Astrocyte of the cerebellum (primary cell): ENCODE measurements around the gene MYO16.

Source experiments
- DNase-seq: peaks from one replicate; pipeline ENCODE4 v3.0.0-alpha.2; 2011; ENCODE audit warnings: low read depth
- H3K4me3 ChIP-seq: 2 replicates; pipeline ENCODE4 v1.5.1; 2011; ENCODE audit warnings: mild to moderate bottlenecking, low read depth, low read length, moderate library complexity
- CTCF ChIP-seq: IDR thresholded peaks from 2 replicates; pipeline ENCODE4 v1.5.1; 2012; ENCODE audit warnings: low read length, low read depth, moderate library complexity, mild to moderate bottlenecking; ENCODE audit errors: missing control alignments
- in situ Hi-C: cut with HindIII; loops from 2 replicates; pipeline ENCODE4 v1.10.0; 2017; ENCODE audit warnings: low sequenced_read_pairs

The MYO16 gene

DNA sequence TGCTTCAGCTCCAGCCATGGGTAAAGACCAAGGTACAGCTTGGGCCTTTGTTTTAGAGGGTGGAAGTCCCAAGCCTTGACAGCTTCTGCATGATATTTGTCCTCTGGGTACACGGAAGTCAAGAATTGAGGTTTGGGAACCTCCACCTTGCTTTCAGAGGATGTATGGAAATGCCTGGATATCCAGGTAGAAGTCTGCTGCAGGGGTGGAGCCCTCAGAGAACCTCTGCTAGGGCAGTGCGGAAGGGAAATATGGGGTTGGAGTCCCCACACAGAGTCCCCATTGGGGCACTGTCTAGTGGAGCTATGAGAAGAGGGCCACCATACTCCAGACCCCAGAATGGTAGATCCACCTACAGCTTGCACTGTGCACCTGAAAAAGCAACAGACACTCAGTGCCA, 23.0 kb upstream of the MYO16 start:
- no peak for DNase-seq
- TF ChIP-seq CTCF, result no peak
- H3K4me3 ChIP-seq, result no peak overlapping the region
- in situ Hi-C loops, result no loop called here

DNA sequence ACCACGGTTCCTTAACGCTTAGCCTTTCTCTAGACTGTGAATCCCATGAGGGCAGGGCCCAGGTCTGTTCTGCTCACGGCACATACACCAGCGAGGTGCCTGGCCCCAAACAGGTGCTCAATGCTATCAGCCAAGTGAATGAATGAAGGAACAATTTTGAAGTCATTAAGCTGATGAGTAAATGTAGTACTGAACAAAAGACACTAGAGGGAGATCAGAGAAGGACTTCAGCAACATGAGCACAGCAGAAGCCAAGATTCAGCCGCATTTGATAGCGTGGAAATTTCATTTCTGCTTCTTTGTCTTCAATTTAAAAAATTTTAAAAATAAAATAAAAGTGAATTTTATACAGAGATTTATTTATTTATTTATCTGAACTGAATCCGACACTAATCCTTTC, 20.1 kb upstream of the MYO16 start:
- no peak overlapping the region for H3K4me3 ChIP-seq
- DNase-seq, result peak; percentile 35
- in situ Hi-C loops, result no loop called here
- TF ChIP-seq CTCF, result peak; percentile 57

DNA sequence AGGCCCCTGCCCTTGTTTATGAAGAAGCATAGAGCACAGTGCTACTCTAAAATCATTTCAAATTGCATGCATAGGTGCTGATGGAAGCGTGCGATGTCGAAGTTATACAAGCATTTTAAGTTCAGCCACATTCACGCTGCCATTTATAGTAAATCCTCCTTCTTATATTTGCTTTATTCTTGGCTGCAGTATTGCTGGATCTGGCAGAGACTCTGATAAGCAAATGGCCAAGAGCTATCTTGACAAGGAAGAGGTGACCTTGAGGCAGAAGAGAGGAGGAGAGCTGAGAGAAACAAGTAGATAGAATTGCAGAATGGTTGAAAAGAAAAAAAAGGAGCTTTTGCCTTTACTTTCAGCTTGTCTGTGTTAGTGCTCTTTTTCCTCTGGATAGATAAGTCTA, 18.9 kb upstream of the MYO16 start:
- DNase-seq, result no peak

DNA sequence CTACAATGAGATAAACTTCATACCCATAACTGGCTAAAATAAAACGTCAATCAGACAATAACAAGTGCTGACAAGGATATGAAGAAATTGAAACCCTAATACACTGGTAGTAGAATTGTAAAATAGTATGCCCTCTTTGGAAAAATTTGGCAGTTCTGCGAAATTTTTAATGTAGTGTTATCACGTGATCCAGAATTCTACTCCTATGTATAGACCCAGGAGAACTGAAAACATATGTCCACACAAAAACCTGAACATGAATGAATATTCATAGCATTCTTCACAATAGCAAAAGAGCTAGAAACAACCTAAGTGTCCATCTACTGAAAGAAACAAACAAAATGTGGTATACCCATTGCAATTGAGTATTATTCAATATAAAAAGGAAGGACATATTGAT, 14.2 kb upstream of the MYO16 start:
- in situ Hi-C loops, result no loop called here
- no peak overlapping the region for H3K4me3 ChIP-seq
- no peak for TF ChIP-seq CTCF
- DNase-seq, result no peak

More for the DNA sequence above, 18.9 kb upstream of the MYO16 start:
- no peak overlapping the region for H3K4me3 ChIP-seq
- in situ Hi-C loops, result no loop called here
- TF ChIP-seq CTCF, result no peak

GRCh38 chr13:108618233-108618632, 11.2 kb upstream of the MYO16 start:
- TF ChIP-seq CTCF, result no peak
- in situ Hi-C loops, result no loop called here
- H3K4me3 ChIP-seq, result no peak overlapping the region
- DNase-seq, result no peak

DNA sequence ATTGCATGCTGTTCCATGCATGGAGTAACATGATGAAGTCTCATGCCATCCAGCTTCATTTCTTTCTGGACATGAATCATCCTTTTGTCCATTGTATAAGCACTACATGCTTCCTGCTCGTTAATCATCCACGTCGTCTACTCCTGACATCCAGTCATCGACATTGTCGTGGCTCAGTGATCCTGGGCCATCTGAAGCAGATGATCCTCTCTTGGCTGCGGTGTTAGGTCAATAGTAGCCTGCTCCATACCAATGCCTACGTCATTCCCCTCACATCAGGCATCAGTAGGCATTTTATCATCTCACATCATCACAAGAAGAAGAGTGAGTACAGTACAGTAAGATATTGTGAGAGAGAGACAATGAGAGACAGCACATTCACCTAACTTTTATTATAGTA, 7.9 kb upstream of the MYO16 start:
- TF ChIP-seq CTCF, result no peak
- H3K4me3 ChIP-seq, result no peak overlapping the region
- in situ Hi-C loops, result loop anchor here (5.0 kb wide), 1 partner anchor 261 kb away; no protein-coding TSS in a partner anchor
- DNase-seq, result no peak

DNA sequence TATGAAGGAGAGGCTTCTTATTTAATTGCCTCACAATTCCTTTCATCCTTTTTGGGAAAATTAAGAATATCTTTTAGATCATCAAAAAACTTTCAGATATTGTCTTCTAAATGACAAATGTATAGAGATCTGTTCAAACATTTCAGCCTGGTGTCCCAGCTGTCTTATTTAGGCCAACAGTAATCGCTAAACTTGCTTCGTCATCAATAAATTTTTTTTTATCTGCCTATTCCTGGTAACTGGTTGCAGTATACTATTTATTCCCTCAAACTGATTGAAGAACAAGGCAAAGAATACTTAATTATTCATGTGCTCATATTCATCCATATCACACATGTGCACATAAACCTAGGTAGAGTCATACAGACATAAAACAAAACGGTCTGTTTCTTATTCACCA, 5.3 kb upstream of the MYO16 start:
- no peak for DNase-seq
- TF ChIP-seq CTCF, result no peak
- in situ Hi-C loops, result loop anchor here (5.0 kb wide), 1 partner anchor 258 kb away; no protein-coding TSS in a partner anchor
- no peak overlapping the region for H3K4me3 ChIP-seq
